ENCODE data around the gene MYRIP.

The MYRIP gene

DNA sequence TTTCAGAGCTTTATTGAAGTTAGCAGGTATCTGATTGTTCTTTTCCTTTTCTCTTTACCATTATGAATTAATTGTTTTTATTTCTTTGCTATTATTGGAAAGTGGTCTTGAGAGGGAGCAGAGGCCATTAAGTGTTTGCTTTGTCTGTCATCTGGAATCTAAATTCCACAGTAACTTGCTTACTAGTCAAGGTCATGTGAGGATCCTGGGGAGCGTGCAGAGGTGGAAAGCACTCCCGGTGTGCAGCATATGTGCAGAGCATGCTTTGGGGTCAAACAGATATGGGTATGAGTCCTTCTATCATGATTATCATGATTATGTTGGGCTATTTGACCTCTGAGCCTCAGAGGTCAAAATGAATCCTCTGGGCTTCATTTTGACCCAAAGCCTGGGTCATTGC, 96.4 kb downstream of the MYRIP start:
- DNase-seq (ENCODE audit: low read depth): no peak

DNA sequence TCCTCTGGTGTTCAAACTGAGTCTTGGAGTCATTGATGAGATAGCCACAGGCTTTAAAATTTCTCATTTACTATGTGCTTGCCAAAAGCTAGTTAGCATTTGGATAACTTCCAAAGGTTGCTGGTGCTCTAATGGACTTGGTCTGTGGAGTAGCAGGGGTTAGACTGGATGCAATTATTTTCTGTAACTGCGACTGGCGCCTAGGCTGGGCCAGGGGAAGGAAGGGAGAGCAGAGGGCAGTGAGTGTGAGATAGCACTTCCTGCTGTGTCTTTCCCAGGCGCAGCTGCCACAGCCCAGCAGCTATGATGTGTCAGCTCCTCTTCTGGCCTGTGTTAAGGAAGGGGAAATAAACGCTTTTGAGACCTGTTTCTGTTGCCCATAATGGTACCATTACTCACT, 98.6 kb downstream of the MYRIP start:
- DNase-seq (ENCODE audit: low read depth): no peak

DNA sequence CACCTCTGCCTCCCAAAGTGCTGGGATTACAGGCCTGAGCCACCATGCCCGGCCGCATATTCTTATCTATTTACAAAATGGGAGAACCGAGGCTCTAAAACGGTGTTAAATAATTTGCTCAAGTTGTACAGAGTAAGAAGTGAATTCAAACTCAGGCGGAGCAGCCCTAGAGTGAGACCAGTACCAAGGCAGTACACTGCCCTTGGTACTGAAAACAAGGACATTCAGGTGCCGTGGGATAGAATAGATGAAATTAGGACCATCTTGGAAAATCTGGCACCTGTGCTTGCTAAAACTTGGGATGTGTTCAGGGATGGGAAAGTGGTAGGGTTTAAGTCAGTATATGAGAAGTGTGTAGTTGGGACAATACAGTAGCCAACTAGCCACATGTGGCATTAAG, 100.7 kb downstream of the MYRIP start:
- DNase-seq (ENCODE audit: low read depth): no peak

DNA sequence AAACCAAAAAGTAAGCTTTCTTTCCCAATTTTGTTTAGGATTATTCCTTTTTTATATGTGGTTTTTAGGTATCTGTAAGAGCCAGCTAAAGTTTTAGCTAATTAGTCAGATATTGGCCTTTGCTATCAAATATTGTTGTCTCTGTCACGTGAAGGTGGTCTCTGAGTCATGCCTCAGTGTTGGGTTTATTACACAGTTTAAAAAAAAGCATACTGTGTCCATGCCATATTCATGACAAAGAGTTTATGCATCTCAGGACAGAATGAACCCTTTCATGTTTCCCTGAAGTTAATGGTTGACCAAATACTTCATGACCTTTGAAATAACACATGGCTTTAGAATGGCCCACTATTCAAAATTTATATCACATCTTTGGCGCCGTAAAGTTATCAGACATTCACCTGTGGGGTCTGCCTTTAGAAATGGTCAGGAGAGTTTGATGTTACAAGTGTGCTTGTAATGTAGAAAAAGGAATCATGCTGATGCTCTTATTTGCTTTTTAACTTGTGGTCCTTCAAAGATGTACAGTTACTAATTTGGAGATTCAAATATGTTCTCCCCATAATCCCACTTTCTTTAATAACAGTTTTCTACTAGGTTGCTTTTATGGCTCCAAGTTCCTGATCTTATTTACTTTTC, 101.5 kb downstream of the MYRIP start:
- DNase-seq (ENCODE audit: low read depth): peak; percentile 17

DNA sequence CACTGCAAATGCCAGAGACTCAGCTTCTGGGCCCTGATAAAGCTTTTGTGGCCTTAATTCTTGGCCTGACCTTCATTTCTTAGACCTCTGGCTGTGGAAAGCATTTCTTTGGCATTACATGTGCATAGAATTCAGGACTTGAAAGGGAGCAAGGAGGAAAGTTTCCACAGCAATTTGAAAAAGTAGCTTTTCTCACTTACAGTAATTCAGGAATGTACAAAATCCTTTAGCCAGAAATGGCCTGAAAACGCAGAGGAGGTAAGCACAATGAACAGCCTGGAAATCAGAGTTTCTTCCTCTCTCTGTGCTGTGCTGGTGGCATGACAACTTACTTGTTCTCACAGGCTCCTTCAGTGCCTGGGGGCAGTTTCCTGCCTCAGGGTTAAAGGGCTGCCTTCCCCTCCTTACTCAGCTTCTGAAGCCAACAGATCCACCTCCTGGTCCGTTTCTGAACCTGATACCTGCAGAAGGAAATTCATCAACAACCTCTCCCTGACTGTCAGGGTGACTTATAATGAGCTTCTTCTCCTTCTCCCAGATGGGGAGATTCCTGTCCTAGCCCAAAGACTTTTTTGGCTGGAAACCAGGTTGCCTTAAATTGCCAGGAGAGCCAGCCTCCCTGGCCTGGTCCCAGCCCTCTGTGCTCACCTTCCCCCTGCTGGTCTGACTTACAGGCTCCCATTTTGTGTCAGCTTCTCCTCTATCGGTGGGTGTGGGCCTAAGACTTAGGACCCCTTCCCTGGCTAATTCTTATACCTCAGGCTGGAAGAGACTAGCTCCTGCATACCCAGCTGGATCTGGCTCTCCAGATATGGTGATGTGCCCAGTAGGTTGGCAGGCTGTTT, 102.3 kb downstream of the MYRIP start:
- peak; percentile 53 for DNase-seq (ENCODE audit: low read depth)

DNA sequence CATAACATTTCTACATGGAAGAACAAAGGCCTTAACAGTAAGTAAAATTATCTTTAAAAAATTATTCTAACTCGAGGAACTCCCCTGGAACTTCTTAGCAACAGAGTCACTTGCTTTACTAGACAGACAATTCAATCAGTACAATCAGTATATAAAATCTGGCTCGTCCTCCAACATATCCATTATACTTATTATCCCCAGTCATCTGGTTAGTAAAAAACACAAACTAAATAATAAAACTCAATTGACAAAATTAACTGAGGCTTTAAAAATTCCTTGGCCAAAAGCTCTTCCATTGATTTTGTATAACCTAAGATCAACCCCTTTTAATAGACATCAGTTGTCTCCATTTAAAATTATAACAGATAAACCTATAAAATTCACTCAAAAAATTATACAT, 105.6 kb downstream of the MYRIP start:
- no peak for DNase-seq (ENCODE audit: low read depth)

DNA sequence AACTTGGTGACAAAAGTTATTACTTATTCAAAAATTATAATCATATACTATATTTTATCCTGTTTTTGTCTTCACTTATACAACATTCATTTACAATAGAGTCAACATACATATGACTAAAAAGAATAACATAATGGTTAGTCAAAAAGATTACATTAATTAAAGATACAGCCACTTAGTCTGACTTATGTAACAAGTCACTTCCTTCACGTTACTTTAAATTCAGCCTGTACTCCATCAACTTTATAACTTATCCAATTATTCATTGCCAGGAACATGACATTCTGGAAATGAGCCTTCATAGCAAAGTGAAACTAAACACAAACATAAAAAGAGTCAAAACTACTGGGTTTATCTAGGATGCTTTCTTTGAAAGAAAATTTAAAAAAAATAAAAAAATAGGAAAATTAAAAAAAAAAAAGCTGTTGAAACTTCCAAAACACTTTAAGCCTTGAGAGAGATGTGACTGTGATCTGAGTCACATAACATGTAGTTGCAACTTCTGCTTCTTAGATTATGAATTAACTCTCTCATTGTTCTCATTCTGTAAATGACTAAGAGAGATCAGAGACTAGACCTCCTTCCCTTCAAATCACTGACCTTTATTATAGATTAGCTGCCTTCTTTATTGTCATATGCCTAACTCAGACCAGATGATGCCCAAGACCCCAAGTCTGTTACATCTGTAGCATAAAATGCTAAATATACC, 107.8 kb downstream of the MYRIP start:
- peak; percentile 28 for DNase-seq (ENCODE audit: low read depth)

DNA sequence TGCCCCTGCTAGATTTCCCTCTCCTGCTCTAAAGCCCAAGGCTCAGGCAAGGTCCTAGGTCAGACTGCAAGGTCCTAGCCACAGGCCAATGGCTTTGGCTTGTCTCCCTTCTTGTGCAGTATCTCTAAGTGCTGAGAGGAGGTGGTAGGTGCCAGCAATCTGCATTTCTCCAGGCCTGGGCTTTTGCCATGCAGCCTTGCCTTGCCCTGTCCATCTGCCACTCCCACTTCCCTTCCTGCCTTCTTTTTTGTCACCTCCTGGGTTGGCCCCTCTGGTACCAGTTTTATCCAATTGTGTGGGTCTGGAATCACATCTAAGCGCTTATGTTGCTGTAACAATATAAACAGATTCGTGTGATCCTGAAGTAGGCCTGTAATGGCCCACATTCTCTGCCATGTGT, 109.9 kb downstream of the MYRIP start:
- no peak for DNase-seq (ENCODE audit: low read depth)

DNA sequence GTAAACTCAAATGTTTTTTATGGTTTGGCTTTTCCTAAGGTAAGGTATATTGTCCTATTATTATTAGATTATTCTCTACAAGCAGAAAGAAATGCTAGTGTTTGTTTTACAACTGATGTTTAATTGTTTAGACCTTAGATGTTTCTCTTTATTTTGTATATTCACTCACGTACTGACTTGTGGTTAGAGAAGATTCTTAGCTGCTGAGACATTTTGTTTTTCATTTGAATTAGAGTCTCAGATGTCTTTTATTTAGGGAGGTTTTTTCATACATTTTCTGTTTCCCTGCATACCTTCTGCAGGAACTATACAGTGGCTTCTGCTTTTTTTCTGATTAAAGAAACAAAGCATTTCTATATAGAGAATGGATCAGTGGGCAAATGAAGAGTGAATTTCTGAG, 110.9 kb downstream of the MYRIP start:
- no peak for DNase-seq (ENCODE audit: low read depth)

DNA sequence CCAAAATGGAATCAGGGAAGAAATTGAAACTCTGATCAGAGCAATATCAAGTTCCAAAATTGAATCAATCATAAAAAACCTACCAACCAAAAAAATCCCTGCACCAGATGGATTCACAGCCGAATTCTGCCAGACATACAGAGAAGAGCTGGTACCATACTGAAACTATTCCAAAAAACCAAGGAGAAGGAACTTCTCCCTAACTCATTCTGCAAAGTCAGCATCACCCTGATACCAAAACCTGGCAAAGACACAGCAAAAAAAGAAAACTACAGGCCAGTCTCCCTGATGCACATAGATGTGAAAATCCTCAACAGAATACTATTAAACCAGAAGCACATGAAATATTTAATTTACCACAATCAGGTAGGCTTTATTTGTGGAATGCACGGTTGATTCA, 118.1 kb downstream of the MYRIP start:
- DNase-seq (ENCODE audit: low read depth): no peak

DNA sequence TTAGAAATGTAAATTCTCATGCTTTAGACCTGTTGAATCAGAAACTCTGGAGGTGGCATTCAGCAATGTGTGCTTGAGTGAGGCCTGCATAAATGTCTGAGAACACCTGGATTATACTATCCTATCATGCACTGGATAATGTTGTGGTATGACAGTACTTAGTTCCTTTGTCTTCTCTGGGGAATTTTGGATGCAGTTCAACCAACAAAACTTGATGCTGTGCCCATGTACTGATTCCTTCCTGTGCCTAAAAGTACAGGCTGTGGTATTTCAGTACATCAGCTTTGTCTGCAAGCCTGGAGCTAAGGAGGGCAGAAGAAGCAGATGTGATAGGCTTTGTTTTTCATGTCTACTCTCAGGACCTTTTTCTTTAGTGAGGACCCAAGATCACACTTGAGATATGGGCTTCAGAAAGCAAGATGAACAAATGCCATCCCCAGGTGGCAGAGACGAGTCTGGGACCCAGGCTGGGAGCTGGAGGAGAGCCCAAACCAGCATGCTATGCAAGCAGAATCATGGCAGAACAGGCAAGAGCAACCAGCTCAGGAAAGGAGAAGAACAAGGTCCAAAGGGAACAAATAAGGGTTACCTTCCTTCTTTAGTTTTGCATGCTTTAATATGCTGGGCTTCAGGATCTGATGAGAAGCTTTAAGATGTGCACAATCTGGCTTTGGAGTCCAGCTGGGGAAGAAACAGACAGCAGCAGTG, 124.7 kb downstream of the MYRIP start:
- DNase-seq (ENCODE audit: low read depth): no peak

DNA sequence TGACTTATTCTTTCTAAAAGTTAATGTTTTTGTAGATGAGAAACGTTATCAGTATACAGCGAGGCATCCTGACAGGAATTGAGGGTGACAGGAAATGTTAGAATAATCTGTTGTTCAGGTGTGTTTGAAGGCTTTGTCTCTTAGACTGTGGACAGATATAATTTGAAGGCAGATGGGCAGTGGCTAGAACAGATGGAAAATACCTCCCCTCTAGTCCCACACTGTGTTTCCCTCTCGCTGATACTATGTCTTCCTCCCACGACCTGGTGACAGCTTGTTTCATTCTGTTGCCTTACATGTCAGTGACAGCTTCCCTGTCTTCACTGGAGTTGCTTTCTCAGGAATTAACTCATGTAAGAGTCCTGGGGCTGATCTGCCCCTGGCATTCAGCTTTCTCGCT, 125.3 kb downstream of the MYRIP start:
- no peak for DNase-seq (ENCODE audit: low read depth)

DNA sequence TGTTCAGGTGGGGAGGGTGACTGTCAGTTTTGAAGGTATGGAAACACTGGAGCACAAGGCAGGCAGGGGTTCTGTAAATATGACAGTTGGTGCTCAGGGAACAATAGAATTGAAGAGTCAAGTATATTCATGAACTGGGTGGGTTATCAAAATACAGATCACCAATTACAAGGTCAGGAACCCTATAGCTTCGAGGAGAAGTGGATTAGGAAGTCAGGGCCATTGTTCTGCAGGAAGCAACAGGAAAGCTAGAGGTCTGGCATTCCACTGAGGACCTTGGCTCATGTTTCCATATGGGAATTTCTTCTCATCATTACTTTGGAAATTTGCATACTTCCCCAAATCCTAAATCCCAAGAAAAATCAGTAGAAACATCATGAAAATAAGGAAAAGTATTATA, 125.9 kb downstream of the MYRIP start:
- no peak for DNase-seq (ENCODE audit: low read depth)

DNA sequence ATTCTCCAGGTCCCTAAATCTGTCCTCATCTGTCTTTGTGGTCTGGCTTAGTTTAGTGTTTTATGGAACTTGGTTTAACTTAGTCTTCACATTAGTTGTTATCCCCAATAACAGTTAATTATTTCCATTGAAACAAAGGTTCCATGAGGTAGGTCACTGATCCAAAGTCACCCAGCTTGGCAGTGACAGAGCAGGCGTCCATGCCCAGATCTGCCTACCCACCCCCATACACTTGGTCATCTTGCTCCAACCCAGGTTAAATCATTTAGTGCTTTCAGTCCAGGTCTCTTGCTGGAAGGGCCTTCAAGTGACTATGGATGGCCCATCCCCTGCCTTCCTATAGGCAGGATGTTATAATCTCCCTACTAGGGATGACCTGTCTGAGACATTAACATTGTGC, 127.4 kb downstream of the MYRIP start:
- DNase-seq (ENCODE audit: low read depth): no peak

DNA sequence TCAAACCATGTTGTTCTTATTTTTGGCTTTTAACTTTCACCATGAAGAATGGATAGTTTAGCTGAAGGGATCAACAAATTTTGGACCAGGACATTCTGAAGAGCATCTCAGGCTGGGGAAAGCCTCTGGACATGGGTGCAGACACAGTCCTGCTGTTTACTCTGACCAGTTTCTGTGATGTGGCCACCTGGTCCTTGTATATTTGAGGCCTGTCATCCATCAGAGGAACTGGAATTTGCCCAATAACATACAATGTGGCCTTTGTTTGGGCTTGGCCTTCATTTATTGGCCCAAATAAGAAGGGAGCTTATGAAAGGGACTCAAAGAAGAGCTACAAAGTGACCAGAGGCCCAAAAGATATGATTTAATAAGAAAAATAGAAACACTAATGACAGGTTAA, 127.9 kb downstream of the MYRIP start:
- no peak for DNase-seq (ENCODE audit: low read depth)

DNA sequence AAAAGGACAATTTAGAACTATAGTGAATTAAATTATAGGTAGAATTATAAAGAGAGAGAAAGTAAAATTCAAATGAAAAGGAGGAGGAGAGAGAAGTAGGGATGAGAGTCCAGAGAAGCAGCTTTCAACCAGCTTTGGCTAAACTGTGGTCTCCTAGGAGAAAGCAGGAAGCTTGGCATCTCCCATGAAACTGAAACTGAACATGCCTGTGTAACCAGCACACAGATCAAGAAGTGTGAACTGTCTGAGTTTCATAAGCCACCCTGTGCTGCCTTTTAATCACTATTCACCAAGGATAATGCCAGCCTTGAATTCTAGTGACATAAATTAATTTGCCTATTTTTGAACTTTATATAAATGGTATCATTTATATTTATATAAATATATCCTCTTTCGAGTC, 128.5 kb downstream of the MYRIP start:
- no peak for DNase-seq (ENCODE audit: low read depth)

DNA sequence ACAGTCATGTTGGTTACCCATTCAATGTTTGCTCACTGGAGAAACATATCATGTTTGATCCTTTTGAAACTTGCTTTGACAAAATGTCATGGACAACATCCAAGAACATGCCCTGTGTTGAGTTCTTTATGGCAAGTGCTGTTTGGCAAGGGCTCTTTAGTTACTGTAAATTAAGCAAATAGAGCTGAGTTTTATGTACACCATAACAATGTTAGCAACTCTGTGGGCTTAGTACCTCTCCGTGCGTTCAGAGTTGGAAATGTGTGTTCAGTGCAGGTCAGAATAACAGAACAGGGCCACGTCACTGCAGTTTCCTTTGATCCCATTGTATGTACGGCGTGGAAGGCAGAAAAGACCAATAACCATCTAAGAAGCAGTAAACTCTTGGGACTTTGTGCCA, 132.5 kb downstream of the MYRIP start:
- no peak for DNase-seq (ENCODE audit: low read depth)

DNA sequence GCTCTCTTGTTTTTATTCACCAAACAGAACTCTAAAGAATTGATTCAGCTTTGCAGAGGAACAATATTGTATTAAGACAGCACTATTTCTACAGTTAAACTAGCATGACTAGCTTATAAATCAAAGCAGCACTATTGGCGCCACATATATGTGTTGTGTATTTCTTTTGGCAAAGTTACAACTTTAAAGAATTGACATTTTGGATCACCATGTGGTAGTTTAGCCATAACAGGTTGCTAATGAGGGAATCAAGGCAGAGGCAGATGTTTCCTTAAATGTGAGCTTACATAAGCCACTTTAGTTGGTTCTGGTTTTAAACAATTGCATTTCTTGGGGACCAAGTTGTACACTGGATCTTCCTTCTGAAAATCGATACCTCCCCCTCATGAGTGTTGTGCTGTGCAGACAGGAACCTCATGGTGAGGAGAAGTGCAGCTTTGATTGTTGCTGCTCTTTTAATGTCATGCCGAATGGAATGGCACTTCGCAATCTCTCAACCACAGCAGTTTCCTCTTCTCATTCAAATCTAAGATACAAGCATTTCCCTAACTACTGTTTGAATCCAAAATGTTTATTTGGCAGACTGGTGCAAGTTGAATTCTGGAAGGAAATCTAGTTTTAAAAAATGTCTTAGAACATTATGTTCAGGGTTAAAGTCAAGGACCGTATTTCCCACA, 151.2 kb downstream of the MYRIP start:
- DNase-seq (ENCODE audit: low read depth): peak; percentile 27

DNA sequence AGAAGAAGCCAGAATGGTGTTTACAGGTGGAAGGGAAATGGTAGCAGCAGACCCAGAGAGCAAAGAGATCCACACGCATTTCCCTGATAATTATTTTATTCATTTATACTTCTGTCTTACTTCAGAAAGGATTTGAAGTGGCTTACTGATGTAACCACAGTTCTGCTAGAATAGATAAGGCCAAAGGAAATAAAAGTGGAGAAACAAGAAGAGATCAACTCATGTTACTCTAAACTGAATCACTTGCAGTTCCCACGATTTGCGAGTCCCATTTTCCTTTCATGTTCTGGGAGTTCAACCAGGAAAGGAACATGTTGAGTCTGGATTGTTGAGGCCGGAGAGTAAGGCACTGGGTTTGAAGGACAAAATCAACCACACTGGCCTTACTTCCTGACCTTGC, 151.8 kb downstream of the MYRIP start:
- peak; percentile 19 for DNase-seq (ENCODE audit: low read depth)

DNA sequence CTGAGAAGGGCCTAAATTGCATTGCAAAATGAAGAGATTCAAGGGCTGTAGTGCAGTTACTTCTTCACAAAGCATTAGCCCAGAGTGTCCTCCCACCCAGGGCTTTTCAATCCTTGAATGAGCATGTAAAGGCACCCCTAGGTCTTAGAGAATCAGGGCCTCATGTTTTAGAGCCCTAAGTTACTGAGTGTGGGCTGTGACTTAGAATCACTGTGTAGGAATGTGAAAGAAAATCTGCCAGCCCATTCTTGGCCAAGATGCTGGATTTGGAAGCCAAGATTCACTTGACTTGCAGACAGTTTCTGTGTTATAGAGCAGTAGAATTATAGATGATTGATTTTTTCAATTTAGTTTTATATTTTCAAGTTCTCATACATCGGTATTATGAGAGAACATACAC, 153.2 kb downstream of the MYRIP start:
- peak; percentile 45 for DNase-seq (ENCODE audit: low read depth)

DNA sequence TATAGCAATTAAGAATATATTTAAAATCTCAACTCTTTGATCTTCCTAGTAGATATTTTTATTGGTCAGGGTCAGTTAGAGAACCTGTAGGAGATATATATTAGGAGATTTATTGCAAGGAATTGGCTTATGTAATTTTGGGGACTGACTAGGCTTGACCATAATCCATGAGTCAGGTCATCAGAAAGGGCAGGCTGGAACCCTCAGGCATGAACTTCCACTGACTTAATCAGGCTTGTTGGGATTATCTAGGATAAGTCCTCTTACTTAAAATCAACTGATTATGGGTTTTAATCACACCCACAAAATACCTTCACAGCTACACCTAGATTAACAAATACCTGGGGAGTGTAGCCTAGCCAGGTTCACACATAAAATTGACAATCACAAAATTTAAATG, 156.1 kb downstream of the MYRIP start:
- no peak for DNase-seq (ENCODE audit: low read depth)

DNA sequence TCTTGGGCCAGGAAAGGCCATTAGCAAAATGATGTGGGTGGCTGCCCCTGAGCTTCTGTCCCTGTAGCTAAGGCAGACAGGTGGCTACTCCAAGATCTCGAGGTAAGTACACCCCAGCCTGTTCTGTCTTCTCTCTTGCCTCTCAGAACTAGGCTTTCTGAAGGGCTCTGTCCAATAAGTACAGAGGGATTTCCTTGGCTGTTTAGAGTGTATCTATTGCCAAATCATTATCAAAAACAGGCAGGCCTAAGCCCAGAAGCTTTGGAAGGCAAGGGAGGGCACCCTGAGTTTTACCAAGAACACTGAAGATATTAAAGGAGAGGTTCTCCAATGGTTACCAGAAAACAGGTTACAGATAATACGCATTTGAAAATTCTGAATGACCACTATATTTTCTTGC, 156.6 kb downstream of the MYRIP start:
- no peak for DNase-seq (ENCODE audit: low read depth)
